Liver (tissue), 9 donors: Measurements from ENCODE around the gene PLTP. TPM values are rescaled to one million over a fixed set of nuclear protein-coding genes. Genes with fewer than 3 reads are reported as not detected.

Experiments
- DNase-seq: peaks from one replicate; pipeline ENCODE4 v3.0.0-alpha.2; 2017; ENCODE audit warnings: low spot score
- H3K27ac ChIP-seq, 2 donors: one replicate each; pipeline ENCODE4 v1.7.0; 2013; ENCODE audit warnings: inconsistent platforms in 2 of 2, low read length in 2 of 2, control low read depth in 1 of 2, low read depth in 1 of 2, mild to moderate bottlenecking in 1 of 2
- H3K27me3 ChIP-seq, 4 donors: one replicate each; pipeline versions ENCODE4 v1.6.1 to v1.7.0; 2013; ENCODE audit warnings: low read length in 3 of 4, inconsistent platforms in 1 of 4, mild to moderate bottlenecking in 1 of 4, moderate library complexity in 1 of 4; ENCODE audit not compliant: control insufficient read depth in 4 of 4, insufficient read depth in 4 of 4
- H3K36me3 ChIP-seq, 4 donors: one replicate each; pipeline versions ENCODE4 v1.6.1 to v1.7.0; 2013; ENCODE audit warnings: low read length in 3 of 4, mild to moderate bottlenecking in 3 of 4, low read depth in 1 of 4, moderate library complexity in 1 of 4; ENCODE audit not compliant: control insufficient read depth in 4 of 4, insufficient read depth in 3 of 4
- H3K4me1 ChIP-seq, 4 donors: one replicate each; pipeline versions ENCODE4 v1.6.1 to v1.7.0; 2013; ENCODE audit warnings: low read length in 3 of 4, mild to moderate bottlenecking in 3 of 4, moderate library complexity in 1 of 4; ENCODE audit not compliant: control insufficient read depth in 4 of 4, insufficient read depth in 4 of 4
- H3K4me3 ChIP-seq, 3 donors: one replicate each; pipeline versions ENCODE4 v1.6.1 to v1.7.0; 2013; ENCODE audit warnings: low read length in 3 of 3, control low read depth in 1 of 3, low read depth in 1 of 3, mild to moderate bottlenecking in 1 of 3
- H3K9ac ChIP-seq, 2 donors: one replicate each; pipeline ENCODE4 v1.7.0; 2013; ENCODE audit warnings: low read length in 2 of 2, mild to moderate bottlenecking in 2 of 2, moderate library complexity in 2 of 2, control low read depth in 1 of 2, low read depth in 1 of 2
- H3K9me3 ChIP-seq, 4 donors: one replicate each; pipeline versions ENCODE4 v1.6.1 to v1.7.0; 2013; ENCODE audit warnings: low read length in 3 of 4; ENCODE audit not compliant: control insufficient read depth in 4 of 4
- ATF3 ChIP-seq: IDR thresholded peaks from 2 replicates; pipeline ENCODE4 v1.6.1; 2016; ENCODE audit warnings: antibody characterized with exemption
- EGR1 ChIP-seq, 2 donors: IDR thresholded peaks; 2 replicates each; pipeline ENCODE4 v1.6.1; 2016 to 2018; ENCODE audit warnings: antibody characterized with exemption in 2 of 2, low read depth in 2 of 2
- FOXA1 ChIP-seq: IDR thresholded peaks from 2 replicates; pipeline ENCODE4 v1.6.1; 2016; ENCODE audit warnings: antibody characterized with exemption
- FOXA2 ChIP-seq: IDR thresholded peaks from 2 replicates; pipeline ENCODE4 v1.6.1; 2016; ENCODE audit warnings: antibody characterized with exemption
- GABPA ChIP-seq, 2 donors: IDR thresholded peaks in 1 of 2; conservative IDR thresholded peaks in 1 of 2; 2 replicates each; pipeline ENCODE4 v1.6.1; 2016; ENCODE audit warnings: antibody characterized with exemption in 2 of 2, mild to moderate bottlenecking in 1 of 2, moderate library complexity in 1 of 2
- HNF4A ChIP-seq, 2 donors: conservative IDR thresholded peaks; 2 replicates each; pipeline ENCODE4 v1.6.1; 2016; ENCODE audit warnings: antibody characterized with exemption in 2 of 2, mild to moderate bottlenecking in 2 of 2
- HNF4G ChIP-seq: IDR thresholded peaks from 2 replicates; pipeline ENCODE4 v1.6.1; 2016; ENCODE audit warnings: antibody characterized with exemption
- JUND ChIP-seq, 2 donors: IDR thresholded peaks; 2 replicates each; pipeline ENCODE4 v1.6.1; 2016; ENCODE audit warnings: antibody characterized with exemption in 2 of 2
- NR2F2 ChIP-seq: IDR thresholded peaks from 2 replicates; pipeline ENCODE4 v1.6.1; 2016; ENCODE audit warnings: antibody characterized with exemption
- RAD21 ChIP-seq, 2 donors: IDR thresholded peaks; 2 replicates each; pipeline ENCODE4 v1.6.1; 2016; ENCODE audit warnings: antibody characterized with exemption in 2 of 2, mild to moderate bottlenecking in 2 of 2
- RXRA ChIP-seq, 2 donors: IDR thresholded peaks; 2 replicates each; pipeline ENCODE4 v1.6.1; 2017 to 2018; ENCODE audit warnings: antibody characterized with exemption in 2 of 2, mild to moderate bottlenecking in 1 of 2
- SP1 ChIP-seq: IDR thresholded peaks from 2 replicates; pipeline ENCODE4 v1.6.1; 2018; ENCODE audit warnings: antibody characterized with exemption, mild to moderate bottlenecking
- TAF1 ChIP-seq: conservative IDR thresholded peaks from 2 replicates; pipeline ENCODE4 v1.6.1; 2016; ENCODE audit warnings: antibody characterized with exemption, mild to moderate bottlenecking
- YY1 ChIP-seq: IDR thresholded peaks from 2 replicates; pipeline ENCODE4 v1.6.1; 2016; ENCODE audit warnings: antibody characterized with exemption, mild to moderate bottlenecking
- WGBS: extraction: QIAGEN DNeasy Blood & Tissue Kit; methylation state at CpG from one replicate; pipeline ENCODE4 v1.1.7; 2013; 5-methylcytosine and 5-hydroxymethylcytosine counted together
- polyA plus RNA-seq, 2 donors: library from polyadenylated mRNA; stranded (reverse) in 1 of 2; unstranded in 1 of 2; fragments of 200-250 nt in 1 of 2; fragments of >200 nt in 1 of 2; fragmentation: Nextera tagmentation in 1 of 2; extraction: Ambion mirVana in 1 of 2; gene quantifications; one replicate each; pipeline versions ENCODE4 v1.2.1 to v1.2.3, GENCODE V29; 2013 to 2015
- total RNA-seq, 2 donors: library from RNA; depleted of rRNA; stranded (reverse); fragments of >200 nt; gene quantifications; one replicate each; pipeline ENCODE4 v1.2.3, GENCODE V29; 2014
- TF ChIP-seq, protein P1 (sequence below): IDR thresholded peaks from 2 replicates; pipeline ENCODE4 v1.6.1; 2016; ENCODE audit warnings: antibody characterized with exemption
- TF ChIP-seq, protein P2 (sequence below): IDR thresholded peaks from 2 replicates; pipeline ENCODE4 v1.6.1; 2016; ENCODE audit warnings: antibody characterized with exemption, mild to moderate bottlenecking
- TF ChIP-seq, protein P3 (sequence below): IDR thresholded peaks from 2 replicates; pipeline ENCODE4 v1.6.1; 2016; ENCODE audit warnings: antibody characterized with exemption
- TF ChIP-seq, protein P4 (sequence below): fragments of 150-350 bp; IDR thresholded peaks from 2 replicates; pipeline ENCODE4 v1.5.1; 2017; ENCODE audit warnings: improper control_type of control experiment, low read depth, low read length; ENCODE audit not compliant: missing input control
- donor health status: healthy.
- donor health status: healthy.
- donor health status: healthy.
- donor health status: healthy.
- donor health status: healthy.

PLTP gene
- total and polyA plus RNA-seq, 4 donors, result 22.5 to 69.5 (median 60.7) TPM

DNA sequence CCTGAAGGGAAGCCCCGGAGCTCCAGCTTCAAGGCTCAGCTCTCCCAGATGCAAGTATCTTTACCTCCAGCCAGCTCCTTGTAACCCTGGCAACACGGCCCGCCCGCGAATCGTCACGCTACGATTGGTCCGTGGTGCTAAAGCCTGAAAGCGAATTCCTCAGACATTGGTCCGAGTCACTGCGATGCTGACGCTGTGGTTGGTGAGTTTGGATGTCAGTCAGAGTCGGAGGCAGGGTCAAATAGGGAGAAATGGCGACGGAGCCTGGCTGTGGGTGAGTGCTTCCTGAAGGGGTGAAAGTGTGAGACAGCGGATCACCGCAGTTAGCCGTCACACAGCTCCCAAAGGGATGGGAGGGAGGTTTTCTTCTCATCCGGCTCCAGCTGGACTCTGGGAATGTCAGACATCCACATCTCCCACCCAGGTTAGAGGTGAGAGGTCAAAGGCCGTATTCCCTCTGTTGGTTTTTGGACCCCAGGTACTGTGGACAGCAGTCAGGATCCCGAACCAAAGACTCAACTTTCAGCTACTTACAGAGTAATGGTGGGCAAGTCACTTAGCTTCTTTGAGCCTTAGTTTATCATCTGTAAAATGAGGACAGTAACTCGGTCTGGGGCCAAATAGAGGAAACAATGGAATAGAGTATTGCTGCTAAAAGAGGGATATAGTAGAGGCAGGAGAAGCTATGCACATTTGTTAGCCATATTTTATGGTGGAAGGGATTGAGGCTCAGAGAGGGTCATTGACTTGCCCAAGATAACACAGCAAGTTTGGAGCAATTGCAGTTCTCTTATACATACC lies 30.8 kb downstream of the PLTP start, which contains the start of gene ZSWIM1:
Gene ZSWIM1 (plus strand): TSS at position 240 of the 801 bp plus-strand sequence. CDS start 1,366 bp downstream, outside the sequence.
- peak within 1 kb of the TSS; percentile 73 to 82 for H3K27ac ChIP-seq
- H3K27me3 ChIP-seq, result no peaks in the 10 kb centered on the region
- H3K4me1 ChIP-seq, result peaks cover 0 to 9% (median 4%) of the 10 kb centered on the region in 4 donors
- H3K4me3 ChIP-seq, result peak within 1 kb of the TSS; percentile 65 to 88 (median 77)
- peak within 1 kb of the TSS; percentile 66 to 92 for H3K9ac ChIP-seq
- TF ChIP-seq YY1 (peak; percentile 99), HNF4A (conservative IDR thresholded peaks at IDR 0.05) (peak; percentile 23 to 68), NR2F2 (peak; percentile 99), HNF4G (no peak), TAF1 (peak; percentile 79), RAD21 (IDR thresholded peaks at IDR 0.05) (peak in 1 of 2 donors; percentile 25), EGR1 (IDR thresholded peaks at IDR 0.05; ENCODE audit: low read depth in 2 of 2) (no peak), GABPA (IDR thresholded peaks at IDR 0.05 in 1 of 2, conservative IDR thresholded peaks at IDR 0.05 in 1 of 2) (peak in 1 of 2 donors; percentile 9), JUND (IDR thresholded peaks at IDR 0.05) (no peak), RXRA (IDR thresholded peaks at IDR 0.05) (peak; percentile 81 to 91), ATF3 (no peak), SP1 (peak; percentile 98), FOXA2 (no peak), FOXA1 (no peak)
- TF ChIP-seq, protein P1, sequence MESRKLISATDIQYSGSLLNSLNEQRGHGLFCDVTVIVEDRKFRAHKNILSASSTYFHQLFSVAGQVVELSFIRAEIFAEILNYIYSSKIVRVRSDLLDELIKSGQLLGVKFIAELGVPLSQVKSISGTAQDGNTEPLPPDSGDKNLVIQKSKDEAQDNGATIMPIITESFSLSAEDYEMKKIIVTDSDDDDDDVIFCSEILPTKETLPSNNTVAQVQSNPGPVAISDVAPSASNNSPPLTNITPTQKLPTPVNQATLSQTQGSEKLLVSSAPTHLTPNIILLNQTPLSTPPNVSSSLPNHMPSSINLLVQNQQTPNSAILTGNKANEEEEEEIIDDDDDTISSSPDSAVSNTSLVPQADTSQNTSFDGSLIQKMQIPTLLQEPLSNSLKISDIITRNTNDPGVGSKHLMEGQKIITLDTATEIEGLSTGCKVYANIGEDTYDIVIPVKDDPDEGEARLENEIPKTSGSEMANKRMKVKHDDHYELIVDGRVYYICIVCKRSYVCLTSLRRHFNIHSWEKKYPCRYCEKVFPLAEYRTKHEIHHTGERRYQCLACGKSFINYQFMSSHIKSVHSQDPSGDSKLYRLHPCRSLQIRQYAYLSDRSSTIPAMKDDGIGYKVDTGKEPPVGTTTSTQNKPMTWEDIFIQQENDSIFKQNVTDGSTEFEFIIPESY, result no peak
- TF ChIP-seq, protein P2, sequence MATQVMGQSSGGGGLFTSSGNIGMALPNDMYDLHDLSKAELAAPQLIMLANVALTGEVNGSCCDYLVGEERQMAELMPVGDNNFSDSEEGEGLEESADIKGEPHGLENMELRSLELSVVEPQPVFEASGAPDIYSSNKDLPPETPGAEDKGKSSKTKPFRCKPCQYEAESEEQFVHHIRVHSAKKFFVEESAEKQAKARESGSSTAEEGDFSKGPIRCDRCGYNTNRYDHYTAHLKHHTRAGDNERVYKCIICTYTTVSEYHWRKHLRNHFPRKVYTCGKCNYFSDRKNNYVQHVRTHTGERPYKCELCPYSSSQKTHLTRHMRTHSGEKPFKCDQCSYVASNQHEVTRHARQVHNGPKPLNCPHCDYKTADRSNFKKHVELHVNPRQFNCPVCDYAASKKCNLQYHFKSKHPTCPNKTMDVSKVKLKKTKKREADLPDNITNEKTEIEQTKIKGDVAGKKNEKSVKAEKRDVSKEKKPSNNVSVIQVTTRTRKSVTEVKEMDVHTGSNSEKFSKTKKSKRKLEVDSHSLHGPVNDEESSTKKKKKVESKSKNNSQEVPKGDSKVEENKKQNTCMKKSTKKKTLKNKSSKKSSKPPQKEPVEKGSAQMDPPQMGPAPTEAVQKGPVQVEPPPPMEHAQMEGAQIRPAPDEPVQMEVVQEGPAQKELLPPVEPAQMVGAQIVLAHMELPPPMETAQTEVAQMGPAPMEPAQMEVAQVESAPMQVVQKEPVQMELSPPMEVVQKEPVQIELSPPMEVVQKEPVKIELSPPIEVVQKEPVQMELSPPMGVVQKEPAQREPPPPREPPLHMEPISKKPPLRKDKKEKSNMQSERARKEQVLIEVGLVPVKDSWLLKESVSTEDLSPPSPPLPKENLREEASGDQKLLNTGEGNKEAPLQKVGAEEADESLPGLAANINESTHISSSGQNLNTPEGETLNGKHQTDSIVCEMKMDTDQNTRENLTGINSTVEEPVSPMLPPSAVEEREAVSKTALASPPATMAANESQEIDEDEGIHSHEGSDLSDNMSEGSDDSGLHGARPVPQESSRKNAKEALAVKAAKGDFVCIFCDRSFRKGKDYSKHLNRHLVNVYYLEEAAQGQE, result peak; percentile 90
- TF ChIP-seq, protein P3, sequence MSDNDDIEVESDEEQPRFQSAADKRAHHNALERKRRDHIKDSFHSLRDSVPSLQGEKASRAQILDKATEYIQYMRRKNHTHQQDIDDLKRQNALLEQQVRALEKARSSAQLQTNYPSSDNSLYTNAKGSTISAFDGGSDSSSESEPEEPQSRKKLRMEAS, result no peak
- TF ChIP-seq, protein P4, sequence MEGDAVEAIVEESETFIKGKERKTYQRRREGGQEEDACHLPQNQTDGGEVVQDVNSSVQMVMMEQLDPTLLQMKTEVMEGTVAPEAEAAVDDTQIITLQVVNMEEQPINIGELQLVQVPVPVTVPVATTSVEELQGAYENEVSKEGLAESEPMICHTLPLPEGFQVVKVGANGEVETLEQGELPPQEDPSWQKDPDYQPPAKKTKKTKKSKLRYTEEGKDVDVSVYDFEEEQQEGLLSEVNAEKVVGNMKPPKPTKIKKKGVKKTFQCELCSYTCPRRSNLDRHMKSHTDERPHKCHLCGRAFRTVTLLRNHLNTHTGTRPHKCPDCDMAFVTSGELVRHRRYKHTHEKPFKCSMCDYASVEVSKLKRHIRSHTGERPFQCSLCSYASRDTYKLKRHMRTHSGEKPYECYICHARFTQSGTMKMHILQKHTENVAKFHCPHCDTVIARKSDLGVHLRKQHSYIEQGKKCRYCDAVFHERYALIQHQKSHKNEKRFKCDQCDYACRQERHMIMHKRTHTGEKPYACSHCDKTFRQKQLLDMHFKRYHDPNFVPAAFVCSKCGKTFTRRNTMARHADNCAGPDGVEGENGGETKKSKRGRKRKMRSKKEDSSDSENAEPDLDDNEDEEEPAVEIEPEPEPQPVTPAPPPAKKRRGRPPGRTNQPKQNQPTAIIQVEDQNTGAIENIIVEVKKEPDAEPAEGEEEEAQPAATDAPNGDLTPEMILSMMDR, result peak; percentile 1
- under 1% methylated on average over 23 of the region's 23 CpGs for WGBS
- H3K9me3 ChIP-seq, result no peaks in the 10 kb centered on the region
- peak; percentile 100 for DNase-seq
- peaks cover 6 to 30% (median 15%) of the 10 kb centered on the region in 4 donors for H3K36me3 ChIP-seq
